Activated CD8-positive, alpha-beta memory T cell treated with anti-CD3 and anti-CD28 coated beads, Interleukin-2, amount 50 U/mL, for 24 hours (primary cell): ENCODE measurements around the gene GTF2A1.
A peak's percentile ranks its signal among the peaks of the same experiment; 100 is the strongest.

Experiments
- DNase-seq: peaks from one replicate; pipeline ENCODE4 v3.0.0-alpha.2; 2020; ENCODE audit errors: extremely low read depth

GTF2A1 gene

GRCh38 chr14:81177225-81177624 is 43.5 kb downstream of the GTF2A1 start:
- DNase-seq = no peak

- no peak for DNase-seq
Observed at GRCh38 chr14:81176241-81176640, 44.5 kb downstream of the GTF2A1 start.

- DNase-seq = no peak
Observed at GRCh38 chr14:81172881-81173280, 47.9 kb downstream of the GTF2A1 start.

GRCh38 chr14:81172353-81172752 is 48.4 kb downstream of the GTF2A1 start:
- DNase-seq = no peak

- no peak for DNase-seq
Observed at GRCh38 chr14:81170829-81171195, 49.9 kb downstream of the GTF2A1 start.

- DNase-seq = peak; percentile 71
Observed at GRCh38 chr14:81170104-81170828, 50.5 kb downstream of the GTF2A1 start.

GRCh38 chr14:81169711-81170103 is 51.1 kb downstream of the GTF2A1 start:
- DNase-seq = no peak

- no peak for DNase-seq
Observed at GRCh38 chr14:81169267-81169666, 51.5 kb downstream of the GTF2A1 start.

- no peak for DNase-seq
Observed at GRCh38 chr14:81166121-81166520, 54.6 kb downstream of the GTF2A1 start.

GRCh38 chr14:81165188-81165587 is 55.6 kb downstream of the GTF2A1 start:
- DNase-seq = no peak

GRCh38 chr14:81164167-81164774 is 56.5 kb downstream of the GTF2A1 start:
- peak; percentile 35 for DNase-seq

- DNase-seq = no peak
Observed at GRCh38 chr14:81162941-81163340, 57.8 kb downstream of the GTF2A1 start.

GRCh38 chr14:81161749-81162148 is 59.0 kb downstream of the GTF2A1 start:
- no peak for DNase-seq

GRCh38 chr14:81161088-81161487 is 59.7 kb downstream of the GTF2A1 start:
- DNase-seq = no peak

GRCh38 chr14:81157431-81157830 is 63.3 kb downstream of the GTF2A1 start:
- DNase-seq = no peak

GRCh38 chr14:81153187-81153586 is 67.6 kb downstream of the GTF2A1 start:
- no peak for DNase-seq

GRCh38 chr14:81148635-81149034 is 72.1 kb downstream of the GTF2A1 start:
- DNase-seq = no peak

- DNase-seq = no peak
Observed at GRCh38 chr14:81147140-81147897, 73.4 kb downstream of the GTF2A1 start.

GRCh38 chr14:81144824-81145603 is 75.7 kb downstream of the GTF2A1 start:
- no peak for DNase-seq

- no peak for DNase-seq
Observed at GRCh38 chr14:81143793-81144192, 77.0 kb downstream of the GTF2A1 start.

GRCh38 chr14:81141426-81141825 is 79.3 kb downstream of the GTF2A1 start:
- DNase-seq = no peak

- no peak for DNase-seq
Observed at GRCh38 chr14:81138429-81138828, 82.3 kb downstream of the GTF2A1 start.
